HG03571 (cell line): Measurements from ENCODE around the gene TMEM219.
"Not testable (repeated sequence)": the region's sequence is repeated elsewhere in the genome, so short reads cannot be mapped to it uniquely, and the experiment has no call there.

ENCODE experiments used
- ATAC-seq: cut with Tn5 transposase; IDR thresholded peaks from one replicate; pipeline ENCODE4 v1.9.1; 2021; ENCODE audit not compliant: unreplicated experiment

TMEM219 gene

GRCh38 chr16:30010844-30011713 lies 49.2 kb downstream of the TMEM219 start, which contains the start of gene DOC2A:
Gene DOC2A (minus strand): TSS chr16:30011027. CDS start chr16:30010222, 805 bp downstream.
- ATAC-seq = no peak

GRCh38 chr16:30011714-30012504 lies 50.0 kb downstream of the TMEM219 start:
- no peak for ATAC-seq

GRCh38 chr16:30012598-30012997 lies 50.7 kb downstream of the TMEM219 start:
- ATAC-seq = not testable (repeated sequence)

- not testable (repeated sequence) for ATAC-seq
These were observed 53.6 kb downstream of the TMEM219 start for GRCh38 chr16:30015450-30015849.

- no peak for ATAC-seq
These were observed 54.8 kb downstream of the TMEM219 start for GRCh38 chr16:30016555-30017276.

- ATAC-seq = no peak
These were observed 55.4 kb downstream of the TMEM219 start for GRCh38 chr16:30017277-30017656.

GRCh38 chr16:30017937-30018336 lies 56.1 kb downstream of the TMEM219 start:
- ATAC-seq = not testable (repeated sequence)

GRCh38 chr16:30018731-30019158 lies 56.9 kb downstream of the TMEM219 start:
- ATAC-seq = no peak
